CD8-positive, alpha-beta memory T cell (primary cell): ENCODE data around the gene LYRM4. TPM values are rescaled to one million over a fixed set of nuclear protein-coding genes. Genes with fewer than 3 reads are reported as not detected.

Experiments
- CTCF ChIA-PET: fragments of 350-600 bp; sonication (Branson Sonifier 250); formaldehyde crosslinking; loops from one replicate; lab custom pipeline; 2021; ENCODE audit warnings: antibody characterized with exemption; lab: Charles Lee
- POLR2A ChIA-PET: fragments of 350-600 bp; sonication (Branson Sonifier 250); formaldehyde crosslinking; loops from one replicate; lab custom pipeline; 2021; ENCODE audit warnings: antibody characterized with exemption; lab: Charles Lee
- DNase-seq, 5 donors: peaks; one replicate each; pipeline versions ENCODE4 v3.0.0 to v3.0.0-alpha.2; 2020 to 2022; ENCODE audit warnings: mixed read lengths in 1 of 5
- H3K27ac ChIP-seq: one replicate; pipeline ENCODE4 v1.7.0; 2013; ENCODE audit warnings: low read depth, mild to moderate bottlenecking, low read length, moderate library complexity
- H3K27me3 ChIP-seq: 2 replicates; pipeline ENCODE4 v1.7.0; 2013; ENCODE audit warnings: low read length, mild to moderate bottlenecking; ENCODE audit not compliant: insufficient read depth, poor library complexity, severe bottlenecking
- H3K36me3 ChIP-seq: 2 replicates; pipeline ENCODE4 v1.7.0; 2013; ENCODE audit warnings: mild to moderate bottlenecking, low read length, moderate library complexity; ENCODE audit not compliant: insufficient read depth
- H3K4me1 ChIP-seq: 2 replicates; pipeline ENCODE4 v1.7.0; 2013; ENCODE audit warnings: mild to moderate bottlenecking, low read length, moderate library complexity; ENCODE audit not compliant: insufficient read depth
- H3K4me3 ChIP-seq: 2 replicates; pipeline ENCODE4 v1.7.0; 2013; ENCODE audit warnings: mild to moderate bottlenecking, low read length
- H3K9me3 ChIP-seq: 2 replicates; pipeline ENCODE4 v1.7.0; 2013; ENCODE audit warnings: mild to moderate bottlenecking, low read length
- H3K27ac Mint-ChIP-seq, 8 donors: one replicate each; pipeline ENCODE4 v1.8.0; 2020 to 2021; ENCODE audit warnings: mixed read lengths in 8 of 8, mild to moderate bottlenecking in 6 of 8, inconsistent platforms in 3 of 8, moderate library complexity in 3 of 8
- H3K27me3 Mint-ChIP-seq, 2 donors: one replicate each; pipeline ENCODE4 v1.8.0; 2020 to 2021; ENCODE audit warnings: mixed read lengths in 2 of 2, mild to moderate bottlenecking in 1 of 2, moderate library complexity in 1 of 2
- H3K36me3 Mint-ChIP-seq, 3 donors: one replicate each; pipeline ENCODE4 v1.8.0; 2020 to 2021; ENCODE audit warnings: mixed read lengths in 3 of 3, inconsistent platforms in 1 of 3, mild to moderate bottlenecking in 1 of 3
- H3K4me1 Mint-ChIP-seq, 3 donors: one replicate each; pipeline ENCODE4 v1.8.0; 2020 to 2021; ENCODE audit warnings: mixed read lengths in 3 of 3, inconsistent platforms in 1 of 3, mild to moderate bottlenecking in 1 of 3
- H3K4me3 Mint-ChIP-seq, 7 donors: one replicate each; pipeline ENCODE4 v1.8.0; 2020 to 2021; ENCODE audit warnings: mixed read lengths in 7 of 7, mild to moderate bottlenecking in 6 of 7, moderate library complexity in 4 of 7, inconsistent platforms in 2 of 7
- H3K9me3 Mint-ChIP-seq, 5 donors: one replicate each; pipeline ENCODE4 v1.8.0; 2020 to 2022; ENCODE audit warnings: mixed read lengths in 5 of 5, mild to moderate bottlenecking in 3 of 5, moderate library complexity in 2 of 5, inconsistent platforms in 1 of 5
- polyA plus RNA-seq: library from polyadenylated mRNA; unstranded; fragments of 300-500 nt; fragmentation: Illumina TruSeq; gene quantifications from one replicate; pipeline ENCODE4 v1.2.3, GENCODE V29; 2021
- total RNA-seq, 2 experiments: library from RNA; stranded (reverse); gene quantifications; one replicate each; pipeline ENCODE4 v1.2.3, GENCODE V29; 2021

LYRM4 gene
- total and polyA plus RNA-seq, 3 experiments from 2014 or later = 26.5 to 58.2 (median 55.1) TPM

DNA sequence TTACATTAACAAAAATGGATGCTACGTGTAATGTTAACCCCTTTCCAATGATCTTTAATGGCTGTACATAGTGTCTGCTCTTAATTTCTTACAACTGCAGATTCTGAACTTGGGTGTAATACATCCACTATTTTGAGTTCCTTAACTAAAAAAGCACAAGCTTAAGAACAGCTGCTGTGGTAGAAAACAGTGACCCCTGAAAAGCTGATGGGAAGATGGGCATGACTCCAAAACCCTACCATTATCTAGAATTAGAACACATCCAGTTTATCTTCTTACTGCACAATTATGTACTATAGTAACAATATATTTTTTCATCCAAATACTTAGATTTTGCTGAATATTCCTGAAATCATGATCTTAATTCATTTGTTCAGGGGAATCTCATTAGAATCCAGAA is 49.3 kb downstream of the LYRM4 start:
- Histone ChIP-seq H3K27me3 (no peaks in the 10 kb centered on the region), H3K36me3 (no peaks in the 10 kb centered on the region), H3K27ac (no peak overlapping the region), H3K4me3 (no peak overlapping the region), H3K4me1 (no peaks in the 10 kb centered on the region), H3K9me3 (no peaks in the 10 kb centered on the region)
- ChIA-PET CTCF (no interaction called here), POLR2A (no interaction called here)
- no peaks in the 10 kb centered on the region for H3K9me3 Mint-ChIP-seq
- H3K27me3 Mint-ChIP-seq = no peaks in the 10 kb centered on the region
- H3K27ac Mint-ChIP-seq = no peak overlapping the region
- H3K4me3 Mint-ChIP-seq = no peak overlapping the region
- peaks cover 9 to 41% (median 18%) of the 10 kb centered on the region in 3 donors for H3K36me3 Mint-ChIP-seq
- no peak for DNase-seq
- H3K4me1 Mint-ChIP-seq = peaks cover 3 to 8% (median 4%) of the 10 kb centered on the region in 3 donors

GRCh38 chr6:5208471-5208971 is 52.2 kb downstream of the LYRM4 start:
- peaks cover 3 to 8% (median 4%) of the 10 kb centered on the region in 3 donors for H3K4me1 Mint-ChIP-seq
- H3K27me3 Mint-ChIP-seq = peaks cover 0 to 1% of the 10 kb centered on the region in 2 donors
- no peak overlapping the region for H3K27ac ChIP-seq
- POLR2A ChIA-PET = no interaction called here
- no peaks in the 10 kb centered on the region for H3K9me3 ChIP-seq
- H3K27ac Mint-ChIP-seq = no peak overlapping the region
- DNase-seq = no peak
- no peak overlapping the region for H3K4me3 Mint-ChIP-seq
- no peaks in the 10 kb centered on the region for H3K9me3 Mint-ChIP-seq
- no peaks in the 10 kb centered on the region for H3K4me1 ChIP-seq
- H3K4me3 ChIP-seq = no peak overlapping the region
- peaks cover 4 to 25% (median 9%) of the 10 kb centered on the region in 3 donors for H3K36me3 Mint-ChIP-seq
- no peaks in the 10 kb centered on the region for H3K36me3 ChIP-seq
- CTCF ChIA-PET = no interaction called here
- no peaks in the 10 kb centered on the region for H3K27me3 ChIP-seq

- no peaks in the 10 kb centered on the region for H3K27me3 ChIP-seq
- H3K9me3 ChIP-seq = no peaks in the 10 kb centered on the region
- Mint-ChIP-seq H3K9me3 (no peaks in the 10 kb centered on the region), H3K36me3 (peaks cover 4 to 20% (median 5%) of the 10 kb centered on the region in 3 donors), H3K27ac (no peak overlapping the region), H3K4me1 (peaks cover 3 to 8% (median 4%) of the 10 kb centered on the region in 3 donors), H3K4me3 (no peak overlapping the region), H3K27me3 (peaks cover 0 to 1% of the 10 kb centered on the region in 2 donors)
- ChIA-PET CTCF (no interaction called here), POLR2A (interaction anchor here (0.6 kb wide), 1 partner anchor 48 kb away, joined by 6 read pairs; no protein-coding TSS in a partner anchor)
- no peaks in the 10 kb centered on the region for H3K36me3 ChIP-seq
- H3K4me1 ChIP-seq = no peaks in the 10 kb centered on the region
- H3K4me3 ChIP-seq = no peak overlapping the region
- no peak overlapping the region for H3K27ac ChIP-seq
- DNase-seq = no peak
Measured at GRCh38 chr6:5208057-5208456, 52.7 kb downstream of the LYRM4 start.

- ChIA-PET POLR2A (no interaction called here), CTCF (interaction anchor here (1.2 to 1.6 kb wide), 2 partner anchors 12 to 63 kb away, joined by 4 read pairs; no protein-coding TSS in a partner anchor)
- peaks cover 0 to 1% of the 10 kb centered on the region in 2 donors for H3K27me3 Mint-ChIP-seq
- no peaks in the 10 kb centered on the region for H3K9me3 Mint-ChIP-seq
- Histone ChIP-seq H3K4me1 (no peaks in the 10 kb centered on the region), H3K9me3 (no peaks in the 10 kb centered on the region), H3K27me3 (no peaks in the 10 kb centered on the region), H3K4me3 (no peak overlapping the region), H3K36me3 (no peaks in the 10 kb centered on the region), H3K27ac (no peak overlapping the region)
- H3K4me1 Mint-ChIP-seq = peaks cover 3 to 4% (median 4%) of the 10 kb centered on the region in 3 donors
- no peak overlapping the region for H3K27ac Mint-ChIP-seq
- DNase-seq = no peak
- H3K4me3 Mint-ChIP-seq = no peak overlapping the region
- peaks cover 0 to 13% (median 5%) of the 10 kb centered on the region in 3 donors for H3K36me3 Mint-ChIP-seq
Measured at GRCh38 chr6:5206920-5207561, 53.7 kb downstream of the LYRM4 start.

GRCh38 chr6:5205877-5206850 is 54.6 kb downstream of the LYRM4 start:
- ChIA-PET POLR2A (no interaction called here), CTCF (interaction anchor here (1.2 to 1.6 kb wide), 3 partner anchors 8 to 62 kb away, joined by 3 to 4 read pairs (median 4); no protein-coding TSS in a partner anchor)
- no peak overlapping the region for H3K27ac ChIP-seq
- no peaks in the 10 kb centered on the region for H3K4me1 ChIP-seq
- H3K36me3 Mint-ChIP-seq = peaks cover 0 to 13% (median 5%) of the 10 kb centered on the region in 3 donors
- H3K27me3 Mint-ChIP-seq = peaks cover 0 to 1% of the 10 kb centered on the region in 2 donors
- no peaks in the 10 kb centered on the region for H3K9me3 Mint-ChIP-seq
- no peaks in the 10 kb centered on the region for H3K9me3 ChIP-seq
- peaks cover 0 to 1% (median 0%) of the 10 kb centered on the region in 3 donors for H3K4me1 Mint-ChIP-seq
- H3K4me3 ChIP-seq = no peak overlapping the region
- no peaks in the 10 kb centered on the region for H3K36me3 ChIP-seq
- no peak overlapping the region for H3K27ac Mint-ChIP-seq
- H3K27me3 ChIP-seq = no peaks in the 10 kb centered on the region
- no peak for DNase-seq
- H3K4me3 Mint-ChIP-seq = no peak overlapping the region

DNA sequence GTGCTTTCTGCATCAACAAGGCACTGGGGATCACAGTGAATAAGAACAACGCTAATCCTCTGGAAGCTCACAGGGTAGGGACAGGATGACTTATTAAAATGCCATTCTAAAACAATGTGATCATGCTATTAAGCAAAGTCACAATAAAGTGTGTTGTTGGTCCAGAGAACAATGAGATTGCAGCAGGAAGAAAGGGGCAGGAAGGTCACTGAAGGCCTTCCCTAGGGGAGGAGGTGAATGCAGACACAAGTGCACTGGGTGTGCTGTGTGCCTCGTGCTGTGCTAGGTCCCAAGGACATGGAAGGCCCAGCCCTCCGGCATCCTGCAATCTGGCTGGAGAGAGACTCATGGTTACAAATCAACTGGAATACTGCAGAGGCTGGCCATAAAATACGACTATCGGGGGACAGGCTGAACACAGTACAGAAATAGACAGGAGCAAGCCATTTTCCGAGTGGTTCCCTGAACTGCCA is 55.7 kb downstream of the LYRM4 start:
- H3K27me3 ChIP-seq = no peaks in the 10 kb centered on the region
- H3K4me3 ChIP-seq = no peak overlapping the region
- ChIA-PET POLR2A (no interaction called here), CTCF (no interaction called here)
- no peaks in the 10 kb centered on the region for H3K36me3 ChIP-seq
- H3K27ac ChIP-seq = no peak overlapping the region
- Mint-ChIP-seq H3K4me3 (no peak overlapping the region), H3K4me1 (peaks cover 0 to 1% (median 0%) of the 10 kb centered on the region in 3 donors), H3K27ac (no peak overlapping the region), H3K27me3 (peaks cover 0 to 1% of the 10 kb centered on the region in 2 donors), H3K9me3 (no peaks in the 10 kb centered on the region), H3K36me3 (peaks cover 0 to 11% (median 5%) of the 10 kb centered on the region in 3 donors)
- H3K4me1 ChIP-seq = no peaks in the 10 kb centered on the region
- H3K9me3 ChIP-seq = no peaks in the 10 kb centered on the region
- DNase-seq = no peak

- CTCF ChIA-PET = no interaction called here
- Histone ChIP-seq H3K4me1 (no peaks in the 10 kb centered on the region), H3K27ac (no peak overlapping the region), H3K4me3 (no peak overlapping the region), H3K36me3 (no peaks in the 10 kb centered on the region), H3K9me3 (no peaks in the 10 kb centered on the region), H3K27me3 (no peaks in the 10 kb centered on the region)
- Mint-ChIP-seq H3K9me3 (no peaks in the 10 kb centered on the region), H3K4me3 (no peak overlapping the region), H3K36me3 (peaks cover 0 to 11% (median 5%) of the 10 kb centered on the region in 3 donors), H3K27me3 (peaks cover 0 to 1% of the 10 kb centered on the region in 2 donors), H3K27ac (no peak overlapping the region), H3K4me1 (peaks cover 0 to 1% (median 0%) of the 10 kb centered on the region in 3 donors)
- POLR2A ChIA-PET = no interaction called here
- no peak for DNase-seq
Measured at GRCh38 chr6:5204376-5204775, 56.4 kb downstream of the LYRM4 start.
